ENCODE results near the gene MAOB.
"Not testable (repeated sequence)": the region's sequence is repeated elsewhere in the genome, so short reads cannot be mapped to it uniquely, and the experiment has no call there.

DNA sequence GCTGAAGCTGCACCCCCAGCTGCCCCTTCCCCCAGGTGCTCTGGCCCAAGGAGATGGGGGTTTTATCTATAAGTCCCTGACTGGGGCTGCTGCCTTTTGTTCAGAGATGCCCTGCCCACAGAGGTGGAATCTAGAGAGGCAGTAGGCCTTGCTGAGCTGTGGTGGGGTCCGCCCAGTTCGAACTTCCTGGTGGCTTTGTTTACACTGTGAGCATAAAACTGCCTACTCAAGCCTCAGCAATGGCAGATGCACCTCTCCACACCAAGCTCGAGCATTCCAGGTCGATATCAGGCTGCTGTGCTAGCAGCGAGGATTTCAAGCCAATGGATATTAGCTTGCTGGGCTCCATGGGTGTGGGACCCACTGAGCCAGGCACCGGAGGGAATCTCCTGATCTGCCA lies 155.0 kb downstream of the MAOB start:
- TF ChIP-seq, protein P1, sequence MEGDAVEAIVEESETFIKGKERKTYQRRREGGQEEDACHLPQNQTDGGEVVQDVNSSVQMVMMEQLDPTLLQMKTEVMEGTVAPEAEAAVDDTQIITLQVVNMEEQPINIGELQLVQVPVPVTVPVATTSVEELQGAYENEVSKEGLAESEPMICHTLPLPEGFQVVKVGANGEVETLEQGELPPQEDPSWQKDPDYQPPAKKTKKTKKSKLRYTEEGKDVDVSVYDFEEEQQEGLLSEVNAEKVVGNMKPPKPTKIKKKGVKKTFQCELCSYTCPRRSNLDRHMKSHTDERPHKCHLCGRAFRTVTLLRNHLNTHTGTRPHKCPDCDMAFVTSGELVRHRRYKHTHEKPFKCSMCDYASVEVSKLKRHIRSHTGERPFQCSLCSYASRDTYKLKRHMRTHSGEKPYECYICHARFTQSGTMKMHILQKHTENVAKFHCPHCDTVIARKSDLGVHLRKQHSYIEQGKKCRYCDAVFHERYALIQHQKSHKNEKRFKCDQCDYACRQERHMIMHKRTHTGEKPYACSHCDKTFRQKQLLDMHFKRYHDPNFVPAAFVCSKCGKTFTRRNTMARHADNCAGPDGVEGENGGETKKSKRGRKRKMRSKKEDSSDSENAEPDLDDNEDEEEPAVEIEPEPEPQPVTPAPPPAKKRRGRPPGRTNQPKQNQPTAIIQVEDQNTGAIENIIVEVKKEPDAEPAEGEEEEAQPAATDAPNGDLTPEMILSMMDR (IDR thresholded peaks at IDR 0.05): not testable (repeated sequence)
- TF ChIP-seq POLR2A (IDR thresholded peaks at IDR 0.05): not testable (repeated sequence)
